CD4-positive, alpha-beta T cell treated with Interferon alpha-2 for 1 hour (primary cell): ENCODE results near the gene MAP6.
"Not testable (repeated sequence)": the region's sequence is repeated elsewhere in the genome, so short reads cannot be mapped to it uniquely, and the experiment has no call there.

Experiments
- DNase-seq, 2 donors: peaks; one replicate each; pipeline ENCODE4 v3.0.0-alpha.2; 2020 to 2022

The MAP6 gene

GRCh38 chr11:75668451-75669297 is at the start of gene MAP6:
Gene MAP6, minus strand, starts transcription at chr11:75669038. Its CDS starts 669 bp downstream, at chr11:75668369.
- DNase-seq, result peak in 1 of 2 donors; percentile 8

DNA sequence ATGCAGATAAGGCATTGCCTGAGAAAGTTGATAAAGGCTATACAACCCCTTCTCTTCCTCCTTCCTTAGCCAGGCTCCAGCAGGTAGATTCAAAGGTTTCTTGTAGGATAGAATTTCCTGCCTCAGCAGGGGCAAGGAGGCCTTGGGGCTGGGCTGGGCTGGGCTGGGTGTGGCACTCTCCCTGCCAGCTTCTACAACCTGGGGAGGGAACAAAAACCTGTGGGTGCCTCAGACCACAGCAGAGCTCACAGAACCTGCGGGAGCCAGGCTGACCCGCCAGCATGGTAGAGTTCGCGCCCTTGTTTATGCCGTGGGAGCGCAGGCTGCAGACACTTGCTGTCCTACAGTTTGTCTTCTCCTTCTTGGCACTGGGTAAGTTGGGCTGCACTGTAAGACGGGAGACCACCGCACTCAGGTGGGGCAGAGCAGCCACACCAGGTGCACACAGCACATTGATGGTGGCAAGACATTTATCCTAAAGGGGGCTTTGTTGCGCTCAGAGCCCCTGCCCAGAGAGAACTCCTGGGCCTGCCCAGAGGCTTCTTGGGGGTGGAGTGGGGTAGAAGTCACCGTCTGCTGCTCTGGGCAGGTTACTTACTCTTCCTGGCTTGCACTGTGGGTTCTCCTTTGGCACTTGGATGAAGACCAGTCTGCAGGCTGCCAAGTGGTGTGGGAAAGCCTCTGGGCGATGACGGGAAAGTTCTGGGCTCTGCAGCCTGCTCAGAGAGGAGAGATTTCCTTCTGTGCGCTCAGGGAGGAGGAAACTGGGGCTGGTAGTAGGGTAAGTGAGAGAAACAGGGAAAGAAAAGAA is 49.0 kb upstream of the MAP6 start, which contains the start of gene MOGAT2:
Gene MOGAT2, plus strand, starts transcription at position 231 of the 811 bp plus-strand sequence. Its CDS starts 51 bp downstream, at position 282.
- no peak for DNase-seq

DNA sequence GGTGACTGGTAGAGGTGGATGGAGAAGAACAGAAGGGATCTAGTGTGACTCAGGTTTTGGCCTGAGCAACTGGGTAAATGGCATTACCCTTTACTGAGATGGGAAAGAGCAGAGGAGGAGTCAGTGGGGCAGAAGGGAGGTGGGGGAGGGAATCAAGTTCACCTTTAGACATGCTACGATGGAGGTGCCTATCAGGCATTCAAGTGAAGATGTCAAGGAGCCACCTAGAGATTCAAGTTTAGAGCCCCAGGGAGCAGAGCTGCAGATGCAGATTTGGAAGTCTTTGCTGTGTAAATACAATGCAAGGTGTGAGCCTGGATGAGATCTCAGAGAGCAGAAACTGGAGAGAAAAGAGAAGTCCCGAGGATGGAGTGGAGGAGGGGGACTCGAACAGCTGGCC is 47.8 kb upstream of the MAP6 start:
- DNase-seq, result no peak

DNA sequence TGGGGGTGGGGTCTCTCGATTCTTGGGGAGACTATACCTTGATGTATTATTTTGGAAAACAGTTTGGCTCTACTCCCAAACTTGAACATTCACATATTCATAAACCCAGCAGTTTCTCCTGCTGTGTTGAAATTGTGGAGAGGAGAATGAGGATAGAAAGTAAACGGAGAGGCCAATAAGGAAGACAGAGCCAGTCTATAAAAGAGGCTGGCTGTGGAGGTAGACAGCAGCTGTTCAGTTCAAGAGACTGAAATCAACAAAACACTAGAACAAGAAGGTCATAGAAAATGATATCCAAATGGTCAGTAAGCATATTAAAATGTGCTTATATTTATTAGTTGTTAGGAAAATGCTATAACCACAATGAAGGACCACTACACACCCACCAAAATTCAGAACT is 46.9 kb upstream of the MAP6 start:
- no peak for DNase-seq

DNA sequence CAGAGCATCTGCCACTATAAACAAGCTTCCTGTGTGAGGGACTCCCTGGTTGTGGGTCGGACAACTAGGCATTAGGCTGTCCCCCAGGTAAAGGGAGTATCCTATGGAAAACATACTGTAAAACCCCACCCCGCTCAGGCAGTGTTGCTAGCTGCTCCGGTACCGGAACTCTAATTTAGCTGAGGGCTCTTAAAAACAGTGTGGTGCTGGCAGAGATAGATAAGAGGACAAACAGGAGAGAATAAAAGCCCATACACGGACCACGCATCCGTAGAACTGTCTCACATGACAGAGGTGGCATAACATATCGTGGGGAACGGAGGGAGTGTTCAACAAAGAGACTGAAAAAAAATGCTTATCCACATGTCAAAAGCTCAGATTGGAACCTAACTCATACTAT is 45.4 kb upstream of the MAP6 start:
- DNase-seq, result no peak

GRCh38 chr11:75706260-75706729 is 37.5 kb upstream of the MAP6 start:
- DNase-seq, result peak; percentile 62

DNA sequence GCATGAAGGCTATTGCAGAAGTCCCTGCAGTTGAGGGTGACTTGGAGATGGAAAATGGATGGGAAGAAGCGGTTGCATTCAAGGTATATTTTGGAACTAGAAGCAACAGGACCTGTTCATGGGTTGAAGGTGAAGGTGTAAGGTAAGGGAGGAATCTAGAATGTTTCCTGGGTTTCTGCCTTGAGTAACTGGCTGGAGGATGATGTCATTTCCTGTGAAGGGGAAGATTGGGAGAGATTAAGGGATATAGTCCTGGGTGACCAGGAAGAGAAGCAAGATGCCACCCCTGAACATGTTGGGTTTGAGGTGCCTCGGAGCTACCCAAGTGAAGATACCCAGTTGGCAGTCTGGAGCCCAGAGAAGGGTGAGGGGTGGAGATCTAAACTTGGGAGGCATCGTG is 36.7 kb upstream of the MAP6 start:
- DNase-seq, result no peak

DNA sequence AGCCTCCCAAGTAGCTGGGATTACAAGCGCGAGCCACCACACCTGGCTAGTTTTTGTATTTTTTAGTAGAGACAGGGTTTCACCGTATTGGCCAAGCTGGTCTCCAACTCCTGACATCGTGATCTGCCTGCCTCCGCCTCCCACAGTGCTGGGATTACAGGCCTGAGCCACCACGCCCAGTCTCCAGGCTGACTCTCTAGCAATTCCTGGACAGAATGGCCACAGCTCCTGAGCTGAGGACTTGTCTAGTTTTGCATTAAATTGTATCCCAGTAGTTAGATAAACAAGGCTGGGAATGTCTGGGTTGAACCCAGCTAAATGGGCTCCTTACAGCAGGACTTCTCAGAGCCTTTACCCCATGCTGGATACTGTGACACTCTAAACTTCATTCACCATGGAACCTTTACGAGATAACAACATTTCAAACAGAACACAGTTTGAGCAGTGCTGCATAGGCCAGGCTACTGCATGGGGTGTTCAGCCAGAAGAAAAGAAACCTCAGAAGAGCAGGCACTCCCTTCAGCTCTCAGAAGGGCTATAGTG is 34.9 kb upstream of the MAP6 start:
- no peak for DNase-seq

GRCh38 chr11:75700940-75701339 is 32.1 kb upstream of the MAP6 start:
- DNase-seq, result no peak

DNA sequence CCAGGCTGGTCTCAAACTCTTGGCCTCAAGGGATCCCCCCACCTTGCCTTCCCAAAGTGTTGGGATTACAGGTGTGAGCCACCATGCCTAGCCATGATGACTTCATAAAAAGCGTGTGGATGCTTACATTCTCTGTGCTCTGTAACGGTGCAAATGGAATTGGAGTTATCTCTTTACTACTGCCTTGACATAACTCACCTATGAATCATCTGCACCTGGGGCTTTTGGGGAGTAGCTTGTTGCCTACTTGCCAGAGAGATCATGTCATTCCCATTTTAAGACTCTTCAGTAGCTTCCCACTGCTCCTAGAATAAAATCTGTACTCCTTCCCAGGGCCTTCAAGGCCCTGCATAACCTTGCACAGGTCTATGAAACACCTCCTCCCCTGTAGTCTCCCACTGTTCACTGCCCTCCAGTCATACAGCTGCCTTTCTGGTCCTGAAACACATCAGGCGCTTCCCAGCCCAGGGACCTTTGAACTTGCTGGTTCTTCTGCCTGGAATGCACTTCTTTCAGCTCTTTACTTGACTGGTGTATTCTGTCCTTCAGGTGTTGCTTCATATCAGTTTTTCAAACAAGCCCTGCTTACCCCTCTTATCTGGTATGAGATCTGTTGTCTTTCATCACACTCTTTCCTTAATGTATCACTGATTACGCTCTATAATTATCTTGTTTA is 29.2 kb upstream of the MAP6 start:
- DNase-seq, result no peak

DNA sequence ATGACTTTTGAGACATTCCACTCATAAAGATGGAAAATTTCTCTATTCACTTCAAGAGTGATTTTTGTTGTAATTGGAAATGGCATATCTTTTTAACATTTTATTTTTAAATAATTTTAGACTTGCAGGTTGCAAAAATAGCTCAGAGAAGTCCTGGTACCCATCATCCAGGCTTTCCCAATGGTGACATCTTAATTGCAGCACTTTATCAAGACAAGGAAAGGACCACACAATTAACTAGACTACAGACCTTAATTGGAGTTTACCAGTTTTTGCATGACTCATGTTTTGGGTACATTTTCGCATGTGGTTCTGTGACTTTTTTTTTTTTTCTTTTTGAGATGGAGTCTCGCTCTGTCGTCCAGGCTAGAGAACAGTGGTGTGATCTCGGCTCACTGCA is 23.0 kb upstream of the MAP6 start:
- no peak for DNase-seq

- peak in 1 of 2 donors; percentile 22 for DNase-seq
These were observed 21.2 kb upstream of the MAP6 start for GRCh38 chr11:75689863-75690609.

GRCh38 chr11:75683856-75684255 is 15.0 kb upstream of the MAP6 start:
- not testable (repeated sequence) for DNase-seq

- no peak for DNase-seq
These were observed 10.7 kb upstream of the MAP6 start for GRCh38 chr11:75679566-75679965.

GRCh38 chr11:75678620-75679259 is 9.9 kb upstream of the MAP6 start:
- no peak for DNase-seq

GRCh38 chr11:75677909-75678308 is 9.1 kb upstream of the MAP6 start:
- DNase-seq, result no peak

GRCh38 chr11:75677275-75677674 is 8.4 kb upstream of the MAP6 start:
- no peak for DNase-seq

DNA sequence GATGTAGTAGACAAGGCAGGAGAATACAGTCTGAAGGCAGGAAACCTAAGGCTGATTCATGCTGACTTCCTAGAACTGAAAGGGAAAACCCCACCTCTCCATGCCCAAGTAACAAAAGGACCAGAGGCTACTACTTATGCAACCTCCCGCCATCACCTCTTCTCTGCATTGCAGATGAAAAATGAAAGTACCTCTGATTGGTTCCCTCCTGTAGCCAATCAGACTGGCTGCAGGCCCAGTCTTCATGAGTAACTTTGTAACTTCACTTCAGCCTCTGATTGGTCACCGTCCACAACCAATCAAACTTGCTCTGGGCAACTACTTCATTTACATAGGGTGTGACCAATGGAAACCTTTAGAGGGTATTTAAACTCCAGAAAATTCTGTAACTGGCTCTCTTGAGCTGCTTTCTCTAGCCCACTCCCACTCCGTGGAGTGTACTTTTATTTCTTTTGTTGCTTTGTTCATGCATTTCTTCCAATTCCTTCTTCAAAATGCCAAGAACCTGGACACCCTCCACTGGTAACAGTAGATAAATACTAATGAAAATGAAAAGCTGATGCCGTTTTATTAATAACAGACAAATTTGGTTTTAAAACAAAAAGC is 5.2 kb upstream of the MAP6 start:
- peak in 1 of 2 donors; percentile 7 for DNase-seq

DNA sequence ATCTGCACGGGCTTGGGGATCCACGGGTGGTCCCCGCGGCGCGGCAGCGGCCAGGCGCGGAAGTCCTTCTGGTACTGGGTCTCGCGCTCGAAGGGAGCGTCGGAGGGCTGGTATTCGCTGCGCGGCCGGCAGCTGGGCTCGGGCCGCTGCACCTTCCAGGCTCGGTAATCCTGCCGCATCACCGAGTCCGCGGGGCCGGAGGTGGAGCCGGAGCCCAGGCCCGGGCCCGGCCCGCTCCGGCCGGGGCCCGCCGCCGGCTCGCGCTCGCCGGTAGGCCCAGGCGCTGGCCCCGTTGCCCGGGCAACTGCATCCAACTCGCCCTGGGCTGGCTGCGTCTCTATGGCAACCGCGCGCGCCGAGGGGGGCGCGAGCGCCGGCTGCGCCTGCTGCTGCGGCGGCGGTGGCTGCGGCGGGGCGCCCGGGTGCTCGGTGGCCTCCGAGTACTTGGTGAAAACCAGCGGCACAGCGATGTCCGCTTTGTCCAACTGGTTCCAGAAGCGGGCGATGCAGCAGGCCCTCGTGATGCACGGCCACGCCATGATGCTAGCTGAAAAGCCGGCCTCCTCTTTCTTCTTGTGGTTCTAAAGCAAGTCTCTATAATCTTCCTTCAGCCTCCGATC is 897 bp downstream of the MAP6 start:
- peak; percentile 8 to 12 for DNase-seq

- DNase-seq, result no peak
These were observed 1.5 kb downstream of the MAP6 start for GRCh38 chr11:75667255-75667830.
